Loucy (cell line): ENCODE data around the gene ELP2.

Experiments used
- CTCF ChIP-seq: fragments of 200-600 bp; sonication (generic); conservative IDR thresholded peaks from 2 replicates; pipeline ENCODE4 v1.5.1; 2014; ENCODE audit warnings: mild to moderate bottlenecking, antibody characterized with exemption, low read length
- EZH2phosphoT487 ChIP-seq: fragments of 200-600 bp; IDR thresholded peaks from 2 replicates; pipeline ENCODE4 v1.6.1; 2018; ENCODE audit warnings: antibody characterized with exemption, mild to moderate bottlenecking, moderate library complexity, borderline replicate concordance

DNA sequence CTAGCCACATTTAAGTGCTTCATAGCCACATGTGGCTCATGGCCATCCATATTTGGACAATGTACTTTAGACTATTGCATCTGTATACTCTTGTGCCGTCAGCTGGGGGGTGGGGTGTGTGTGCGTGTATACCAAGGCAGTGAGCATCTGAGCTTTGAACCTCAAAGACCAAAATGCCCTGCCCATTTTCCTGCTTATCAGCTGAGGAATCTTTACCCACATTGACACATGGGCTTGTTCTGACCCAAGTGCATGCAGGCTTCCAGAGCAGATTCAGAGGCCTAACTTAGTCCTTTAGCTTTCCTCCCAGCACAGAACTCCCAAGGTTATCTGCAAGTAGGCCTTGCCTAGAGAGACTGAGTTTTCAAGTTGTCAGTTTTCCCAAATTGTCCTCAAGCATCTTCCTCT lies 46.5 kb downstream of the ELP2 start:
- TF ChIP-seq CTCF (no peak), EZH2phosphoT487 (no peak)
